IMR-90 (cell line): ENCODE measurements around the gene SLC4A3. TPM values are rescaled to one million over a fixed set of nuclear protein-coding genes. Genes with fewer than 3 reads are reported as not detected.

Experiments
- ATAC-seq: fragments of 200-7000 bp; cut with Tn5 transposase; 2 replicates; pipeline ENCODE4 v1.9.1; 2020; ENCODE audit warnings: low read depth, mild to moderate bottlenecking, moderate library complexity
- BruUV-seq: library from RNA; stranded (reverse); fragments of 400-500 nt; replicated peaks from 2 replicates; lab custom pipeline; 2021; lab: Mats Ljungman, UMichigan
- CTCF ChIA-PET: fragments of 300-600 bp; formaldehyde crosslinking; extraction: SDS; loops from one replicate; lab custom pipeline; 2021; ENCODE audit warnings: antibody characterized with exemption; lab: Yijun Ruan, JAX
- POLR2A ChIA-PET: fragments of 300-600 bp; sonication (Branson Sonifier 250); formaldehyde crosslinking; loops from one replicate; lab custom pipeline; 2022; ENCODE audit warnings: antibody characterized with exemption; ENCODE audit not compliant: unreplicated experiment; lab: Charles Lee
- DNase-seq: peaks from one replicate; pipeline ENCODE4 v3.0.0; 2013
- H2AFZ ChIP-seq: replicated peaks from 2 replicates; pipeline ENCODE3; 2013; ENCODE audit warnings: low read length, mild to moderate bottlenecking; ENCODE audit not compliant: poor library complexity
- H2AK5ac ChIP-seq: 2 replicates; pipeline ENCODE4 v1.6.1; 2013; ENCODE audit warnings: low read depth, low read length, inconsistent platforms
- H2AK9ac ChIP-seq: replicated peaks from 2 replicates; pipeline ENCODE3; 2013; ENCODE audit warnings: mild to moderate bottlenecking, low read depth, low read length, moderate library complexity; ENCODE audit not compliant: poor library complexity
- H2BK120ac ChIP-seq: 2 replicates; pipeline ENCODE4 v1.6.1; 2013; ENCODE audit warnings: low read depth, low read length, inconsistent platforms
- H2BK15ac ChIP-seq: 3 replicates; pipeline ENCODE4 v1.6.1; 2013; ENCODE audit warnings: low read depth, low read length, inconsistent platforms
- H2BK20ac ChIP-seq: 2 replicates; pipeline ENCODE4 v1.6.1; 2013; ENCODE audit warnings: low read depth, mild to moderate bottlenecking, inconsistent platforms, low read length, moderate library complexity
- H2BK5ac ChIP-seq: 2 replicates; pipeline ENCODE4 v1.6.1; 2013; ENCODE audit warnings: mild to moderate bottlenecking, low read depth, low read length, inconsistent platforms; ENCODE audit not compliant: poor library complexity, severe bottlenecking
- H3K14ac ChIP-seq: replicated peaks from 2 replicates; pipeline ENCODE4 v1.6.1; 2013; ENCODE audit warnings: low read depth, low read length, inconsistent platforms
- H3K18ac ChIP-seq: 2 replicates; pipeline ENCODE4 v1.6.1; 2013; ENCODE audit warnings: low read depth, low read length, control low read depth
- H3K23ac ChIP-seq: 2 replicates; pipeline ENCODE4 v1.6.1; 2013; ENCODE audit warnings: low read depth, low read length, inconsistent platforms
- H3K27ac ChIP-seq: 2 replicates; pipeline ENCODE4 v1.5.1; 2013; ENCODE audit warnings: mild to moderate bottlenecking, control low read depth, low read length; ENCODE audit not compliant: insufficient read depth
- H3K27me3 ChIP-seq: 2 replicates; pipeline ENCODE4 v1.6.1; 2013; ENCODE audit warnings: low read length; ENCODE audit not compliant: control insufficient read depth, insufficient read depth
- H3K36me3 ChIP-seq: 2 replicates; pipeline ENCODE4 v1.6.1; 2013; ENCODE audit warnings: low read length, mixed read lengths; ENCODE audit not compliant: control insufficient read depth, insufficient read depth
- H3K4ac ChIP-seq: 2 replicates; pipeline ENCODE4 v1.6.1; 2013; ENCODE audit warnings: low read depth, low read length, inconsistent platforms
- H3K4me1 ChIP-seq: 2 replicates; pipeline ENCODE4 v1.6.1; 2013; ENCODE audit warnings: low read length, mixed read lengths; ENCODE audit not compliant: control insufficient read depth, insufficient read depth
- H3K4me2 ChIP-seq: 2 replicates; pipeline ENCODE4 v1.6.1; 2013; ENCODE audit warnings: low read depth, mild to moderate bottlenecking, control low read depth, low read length, moderate library complexity
- H3K4me3 ChIP-seq: 2 replicates; pipeline ENCODE4 v1.5.1; 2013; ENCODE audit warnings: low read depth, mild to moderate bottlenecking, control low read depth, low read length, moderate library complexity; ENCODE audit not compliant: insufficient read depth
- H3K56ac ChIP-seq: 2 replicates; pipeline ENCODE4 v1.6.1; 2013; ENCODE audit warnings: low read length, inconsistent platforms; ENCODE audit not compliant: insufficient read depth; ENCODE audit errors: extremely low read depth
- H3K79me1 ChIP-seq, 2 experiments: 2 replicates each; pipeline ENCODE4 v1.6.1; 2013; ENCODE audit warnings: low read length in 2 of 2, inconsistent platforms in 1 of 2, low read depth in 1 of 2
- H3K9ac ChIP-seq: 2 replicates; pipeline ENCODE4 v1.6.1; 2013; ENCODE audit warnings: low read depth, low read length, control low read depth
- H3K9me1 ChIP-seq: 2 replicates; pipeline ENCODE4 v1.6.1; 2013; ENCODE audit warnings: low read length, inconsistent platforms; ENCODE audit not compliant: insufficient read depth
- H3K9me3 ChIP-seq: 2 replicates; pipeline ENCODE4 v1.6.1; 2013; ENCODE audit warnings: low read length; ENCODE audit not compliant: control insufficient read depth, insufficient read depth
- H4K20me1 ChIP-seq: 2 replicates; pipeline ENCODE4 v1.6.1; 2013; ENCODE audit warnings: low read length, inconsistent platforms; ENCODE audit not compliant: insufficient read depth
- H4K5ac ChIP-seq: 2 replicates; pipeline ENCODE4 v1.6.1; 2013; ENCODE audit warnings: mild to moderate bottlenecking, low read depth, low read length, control low read depth
- H4K8ac ChIP-seq, 2 experiments: 2 replicates each; pipeline ENCODE4 v1.6.1; 2013; ENCODE audit warnings: low read depth in 2 of 2, low read length in 2 of 2, control low read depth in 1 of 2, inconsistent platforms in 1 of 2
- H4K91ac ChIP-seq: 2 replicates; pipeline ENCODE4 v1.6.1; 2013; ENCODE audit warnings: low read depth, low read length, inconsistent platforms; ENCODE audit not compliant: insufficient read depth
- BHLHE40 ChIP-seq: fragments of 150-350 bp; IDR thresholded peaks from 2 replicates; pipeline ENCODE4 v1.6.1; 2016; ENCODE audit warnings: mild to moderate bottlenecking, low read depth, low read length
- CEBPB ChIP-seq: IDR thresholded peaks from 2 replicates; pipeline ENCODE4 v1.6.1; 2012; ENCODE audit warnings: low read depth, low read length, improper control_type of control experiment
- CTCF ChIP-seq: conservative IDR thresholded peaks from 2 replicates; pipeline ENCODE4 v1.5.1; 2012; ENCODE audit warnings: mild to moderate bottlenecking, low read depth, low read length, improper control_type of control experiment
- MAZ ChIP-seq: IDR thresholded peaks from 2 replicates; pipeline ENCODE4 v1.6.1; 2012; ENCODE audit warnings: low read depth, mild to moderate bottlenecking, low read length, improper control_type of control experiment, moderate library complexity, borderline replicate concordance
- MXI1 ChIP-seq: IDR thresholded peaks from 2 replicates; pipeline ENCODE4 v1.6.1; 2012; ENCODE audit warnings: low read depth, mild to moderate bottlenecking, low read length, moderate library complexity, borderline replicate concordance
- NFE2L2 ChIP-seq: fragments of 150-350 bp; IDR thresholded peaks from 2 replicates; pipeline ENCODE4 v1.6.1; 2016; ENCODE audit warnings: low read depth, mild to moderate bottlenecking, low read length
- RFX5 ChIP-seq: IDR thresholded peaks from 2 replicates; pipeline ENCODE4 v1.8.0; 2012; ENCODE audit warnings: low read depth, mild to moderate bottlenecking, low read length, moderate library complexity
- WGBS, 2 experiments: methylation state at CpG; one replicate each; pipeline versions ENCODE4 v1.1.5 to v1.1.7; 2013; ENCODE audit warnings: missing lambda C conversion rate in 2 of 2; ENCODE audit not compliant: insufficient read length in 1 of 2; ENCODE audit errors: extremely low coverage in 2 of 2; 5-methylcytosine and 5-hydroxymethylcytosine counted together
- dilution Hi-C: fragments of 300-500 bp; cut with HindIII; formaldehyde crosslinking; loops from one replicate; pipeline ENCODE4 v1.14.3; 2018; ENCODE audit warnings: low sequenced_read_pairs; ENCODE audit not compliant: unreplicated experiment
- in situ Hi-C: fragments of 300-500 bp; cut with MboI; formaldehyde crosslinking; loops from 3 replicates; pipeline ENCODE4 v1.14.3; 2019; ENCODE audit warnings: low sequenced_read_pairs, inconsistent platforms, mixed read lengths
- intact Hi-C: fragments of 100-400 bp; cut with micrococcal nuclease; formaldehyde crosslinking; loops from 2 replicates; pipeline ENCODE4 v1.10.0; 2022
- polyA plus RNA-seq, 3 experiments: library from polyadenylated mRNA; depleted of rRNA; stranded (reverse); fragments of >200 nt; gene quantifications; 2 replicates each; pipeline ENCODE4 v1.2.3, GENCODE V29; 2012; ENCODE audit warnings: low replicate concordance in 1 of 3
- total RNA-seq: library from RNA; depleted of rRNA; stranded (reverse); fragments of >200 nt; gene quantifications from 2 replicates; pipeline ENCODE4 v1.2.3, GENCODE V29; 2012
- TF ChIP-seq, protein P1 (sequence below): fragments of 150-350 bp; IDR thresholded peaks from 2 replicates; pipeline ENCODE4 v1.6.1; 2017; ENCODE audit warnings: mild to moderate bottlenecking, antibody characterized with exemption, low read length, low read depth
- TF ChIP-seq, protein P2 (sequence below): fragments of 150-350 bp; IDR thresholded peaks from 2 replicates; pipeline ENCODE4 v1.6.1; 2016; ENCODE audit warnings: low read depth, mild to moderate bottlenecking, low read length, moderate library complexity, borderline replicate concordance

SLC4A3 gene
- total and polyA plus RNA-seq, 2 of the 4 experiments (the other 2 are of a cell fraction) = 0.90 to 6.1 TPM

DNA sequence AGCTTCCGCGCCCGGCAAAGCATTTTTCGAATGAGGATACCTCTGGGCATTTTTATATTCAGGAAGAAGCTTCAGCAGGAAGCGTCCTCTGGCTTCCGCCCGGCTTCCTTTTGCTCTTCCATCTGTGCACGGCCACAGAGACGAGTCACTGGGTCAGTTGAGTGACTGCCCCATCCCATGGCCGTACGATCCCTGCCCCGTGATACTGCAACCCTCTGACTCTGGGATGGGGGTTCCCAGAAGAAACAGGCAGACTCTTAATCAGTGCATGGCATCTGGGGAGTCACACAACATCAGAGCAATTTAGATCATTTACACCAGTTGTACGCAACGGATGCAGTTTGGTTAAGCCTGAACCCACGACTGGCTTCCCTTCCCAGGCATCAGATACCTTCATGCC, 40.9 kb downstream of the SLC4A3 start:
- no peak overlapping the region for H3K23ac ChIP-seq
- DNase-seq (no peak), ATAC-seq (no peak)
- no peak overlapping the region for H3K56ac ChIP-seq
- H2BK120ac ChIP-seq = no peak overlapping the region
- H4K91ac ChIP-seq = no peak overlapping the region
- H3K14ac ChIP-seq = no peak overlapping the region
- no peaks in the 10 kb centered on the region for H3K36me3 ChIP-seq
- H4K20me1 ChIP-seq = no peaks in the 10 kb centered on the region
- POLR2A ChIA-PET = no interaction called here
- BruUV-seq = no TSS peak
- no peak overlapping the region for H3K4ac ChIP-seq
- no peak overlapping the region for H3K27ac ChIP-seq
- H2BK15ac ChIP-seq = no peak overlapping the region
- CTCF ChIA-PET = interaction anchor here (0.6 kb wide), 1 partner anchor 1109 kb away, joined by 3 read pairs; no protein-coding TSS in a partner anchor
- H3K9me1 ChIP-seq = no peaks in the 10 kb centered on the region
- H3K9ac ChIP-seq = no peak overlapping the region
- H3K79me1 ChIP-seq = no peaks in the 10 kb centered on the region
- no peak overlapping the region for H2BK20ac ChIP-seq
- H3K18ac ChIP-seq = no peak overlapping the region
- intact Hi-C loops = no loop called here
- H3K4me1 ChIP-seq = no peaks in the 10 kb centered on the region
- dilution Hi-C loops = no loop called here
- H2AFZ ChIP-seq = no peak overlapping the region
- in situ Hi-C loops = no loop called here
- no peak for TF ChIP-seq CTCF
- TF ChIP-seq MXI1 = no peak
- no peak for TF ChIP-seq MAZ
- no peak for TF ChIP-seq NFE2L2
- TF ChIP-seq, protein P1, sequence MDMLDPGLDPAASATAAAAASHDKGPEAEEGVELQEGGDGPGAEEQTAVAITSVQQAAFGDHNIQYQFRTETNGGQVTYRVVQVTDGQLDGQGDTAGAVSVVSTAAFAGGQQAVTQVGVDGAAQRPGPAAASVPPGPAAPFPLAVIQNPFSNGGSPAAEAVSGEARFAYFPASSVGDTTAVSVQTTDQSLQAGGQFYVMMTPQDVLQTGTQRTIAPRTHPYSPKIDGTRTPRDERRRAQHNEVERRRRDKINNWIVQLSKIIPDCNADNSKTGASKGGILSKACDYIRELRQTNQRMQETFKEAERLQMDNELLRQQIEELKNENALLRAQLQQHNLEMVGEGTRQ = no peak
- TF ChIP-seq RFX5 = no peak
- no peak for TF ChIP-seq CEBPB
- TF ChIP-seq BHLHE40 = no peak
- TF ChIP-seq, protein P2, sequence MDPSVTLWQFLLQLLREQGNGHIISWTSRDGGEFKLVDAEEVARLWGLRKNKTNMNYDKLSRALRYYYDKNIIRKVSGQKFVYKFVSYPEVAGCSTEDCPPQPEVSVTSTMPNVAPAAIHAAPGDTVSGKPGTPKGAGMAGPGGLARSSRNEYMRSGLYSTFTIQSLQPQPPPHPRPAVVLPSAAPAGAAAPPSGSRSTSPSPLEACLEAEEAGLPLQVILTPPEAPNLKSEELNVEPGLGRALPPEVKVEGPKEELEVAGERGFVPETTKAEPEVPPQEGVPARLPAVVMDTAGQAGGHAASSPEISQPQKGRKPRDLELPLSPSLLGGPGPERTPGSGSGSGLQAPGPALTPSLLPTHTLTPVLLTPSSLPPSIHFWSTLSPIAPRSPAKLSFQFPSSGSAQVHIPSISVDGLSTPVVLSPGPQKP = no peak
- no peak overlapping the region for H2AK9ac ChIP-seq
- no peak overlapping the region for H2BK5ac ChIP-seq
- H4K5ac ChIP-seq = no peak overlapping the region
- H3K4me2 ChIP-seq = no peak overlapping the region
- H2AK5ac ChIP-seq = no peak overlapping the region
- WGBS, 2 experiments = no CpG with 5 or more reads among the region's 15 CpGs
- H3K27me3 ChIP-seq = peaks cover 43% of the 10 kb centered on the region
- H4K8ac ChIP-seq = no peak overlapping the region
- H3K9me3 ChIP-seq = no peaks in the 10 kb centered on the region
- H3K4me3 ChIP-seq = no peak overlapping the region
